Mononuclear cell (primary cell): ENCODE measurements around the gene HDGFL2. TPM values are rescaled to one million over a fixed set of nuclear protein-coding genes. Genes with fewer than 3 reads are reported as not detected.

ENCODE experiments used
- H3K27me3 ChIP-seq: 2 replicates; pipeline ENCODE4 v1.6.0; 2011; ENCODE audit warnings: low read length, control low read depth; ENCODE audit not compliant: insufficient read depth
- H3K4me1 ChIP-seq: 2 replicates; pipeline ENCODE4 v1.5.1; 2011; ENCODE audit warnings: mild to moderate bottlenecking, low read length, control low read depth; ENCODE audit not compliant: insufficient read depth
- H3K4me3 ChIP-seq: 2 replicates; pipeline ENCODE4 v1.5.1; 2011; ENCODE audit warnings: mild to moderate bottlenecking, low read length, moderate library complexity
- H3K9me3 ChIP-seq: 2 replicates; pipeline ENCODE4 v1.5.1; 2011; ENCODE audit warnings: low read depth, mild to moderate bottlenecking, control low read depth, low read length
- total RNA-seq: library from RNA; depleted of rRNA; stranded (reverse); fragments of >200 nt; gene quantifications from one replicate; pipeline ENCODE4 v1.2.3, GENCODE V29; 2012

The HDGFL2 gene
- total RNA-seq, 1 donor = 13.2 TPM

DNA sequence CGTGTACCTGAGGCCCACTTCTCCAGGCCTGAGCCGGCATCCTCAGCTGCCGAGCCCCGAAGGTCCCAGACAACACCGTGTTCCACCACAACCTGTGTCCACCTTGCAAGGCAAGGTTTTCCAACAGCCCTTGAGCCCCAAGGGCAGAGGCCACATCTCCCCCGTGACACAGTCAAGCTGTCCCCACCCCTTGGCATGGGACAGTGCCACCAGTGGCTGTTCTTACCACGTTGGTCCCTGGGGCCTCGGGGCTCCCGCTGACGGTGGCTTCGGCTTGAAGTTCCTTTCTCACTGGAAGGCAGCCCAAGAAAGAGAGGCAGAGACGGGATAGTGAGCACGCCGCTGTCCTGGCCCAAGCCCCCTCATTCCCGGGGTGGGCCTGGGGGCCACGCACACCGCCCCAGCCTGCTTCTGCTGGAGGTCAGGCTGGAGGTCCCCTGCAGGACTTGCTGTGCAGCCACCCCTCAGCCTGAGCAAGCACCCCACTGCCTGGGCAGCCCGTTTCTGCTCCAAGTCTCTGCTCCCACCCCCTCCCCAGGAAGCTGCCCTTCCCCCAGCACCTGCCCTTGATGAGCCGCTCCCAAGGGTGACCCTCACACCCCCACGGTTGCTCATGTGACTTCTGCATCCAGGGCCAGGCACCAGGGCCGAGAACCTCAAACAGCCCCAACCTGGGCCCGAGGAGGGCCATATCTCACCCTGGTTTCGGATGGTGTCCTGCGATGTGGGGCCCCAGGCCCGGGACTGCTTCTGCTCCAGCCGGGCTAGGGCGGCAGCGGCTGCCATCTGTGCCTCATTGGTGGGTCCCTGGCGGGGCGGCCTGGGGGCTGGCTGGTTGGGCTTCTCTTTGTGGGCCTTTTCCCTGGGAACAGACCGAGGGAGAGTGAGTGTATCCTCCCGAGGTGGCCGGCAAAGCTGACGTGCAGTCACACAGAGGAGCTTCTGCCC, 18.6 kb upstream of the HDGFL2 start:
- Histone ChIP-seq H3K27me3 (no peaks in the 10 kb centered on the region), H3K4me1 (peaks cover 19% of the 10 kb centered on the region), H3K4me3 (no peak overlapping the region), H3K9me3 (no peaks in the 10 kb centered on the region)

DNA sequence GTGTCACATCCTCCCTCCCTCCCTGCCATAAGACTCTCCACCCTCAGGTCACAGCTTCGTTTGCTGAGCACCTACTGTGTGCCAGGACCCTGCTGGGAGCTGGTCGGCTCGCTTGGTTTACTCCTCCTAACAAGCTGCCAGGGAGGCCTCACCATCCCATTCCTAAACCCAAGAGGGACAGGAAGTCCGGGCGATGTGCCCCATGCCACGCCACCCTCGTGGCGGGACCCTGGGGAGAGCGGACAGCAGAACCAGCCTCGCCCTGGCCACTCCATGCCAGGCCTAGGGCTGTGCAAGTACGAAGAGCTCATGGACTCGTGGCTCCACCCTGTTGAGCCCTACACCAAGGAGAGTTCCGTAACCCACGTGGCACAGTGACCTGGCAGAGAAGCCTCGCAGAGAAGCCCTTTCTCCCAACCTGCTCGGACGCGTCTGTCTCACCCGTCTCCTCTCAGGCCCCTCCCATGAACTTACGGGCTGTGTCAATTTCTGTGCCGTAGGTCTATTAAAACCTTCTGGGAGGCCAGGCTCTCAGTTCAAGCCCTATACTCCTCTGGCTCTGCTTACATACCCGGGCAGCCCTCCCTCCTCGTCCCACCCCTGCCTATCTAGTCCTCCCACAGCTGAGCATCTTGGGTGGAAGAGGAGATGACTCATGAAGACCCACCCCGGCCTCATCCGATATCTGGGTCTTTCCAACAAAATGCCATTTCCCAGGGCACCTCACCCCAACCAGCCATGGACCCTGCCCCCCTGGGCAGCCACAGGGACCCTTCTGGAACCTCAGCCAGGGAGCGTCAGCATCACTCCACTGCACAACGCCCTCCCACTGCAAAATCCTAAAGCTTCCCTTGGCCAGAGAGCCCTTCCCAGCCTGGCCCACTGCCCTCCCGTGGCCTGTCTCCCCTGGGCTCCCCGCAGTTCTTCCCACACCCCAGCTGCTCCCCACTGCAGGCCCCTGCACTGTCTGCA, 17.1 kb upstream of the HDGFL2 start:
- Histone ChIP-seq H3K9me3 (no peaks in the 10 kb centered on the region), H3K4me3 (no peak overlapping the region), H3K4me1 (peaks cover 19% of the 10 kb centered on the region), H3K27me3 (no peaks in the 10 kb centered on the region)

DNA sequence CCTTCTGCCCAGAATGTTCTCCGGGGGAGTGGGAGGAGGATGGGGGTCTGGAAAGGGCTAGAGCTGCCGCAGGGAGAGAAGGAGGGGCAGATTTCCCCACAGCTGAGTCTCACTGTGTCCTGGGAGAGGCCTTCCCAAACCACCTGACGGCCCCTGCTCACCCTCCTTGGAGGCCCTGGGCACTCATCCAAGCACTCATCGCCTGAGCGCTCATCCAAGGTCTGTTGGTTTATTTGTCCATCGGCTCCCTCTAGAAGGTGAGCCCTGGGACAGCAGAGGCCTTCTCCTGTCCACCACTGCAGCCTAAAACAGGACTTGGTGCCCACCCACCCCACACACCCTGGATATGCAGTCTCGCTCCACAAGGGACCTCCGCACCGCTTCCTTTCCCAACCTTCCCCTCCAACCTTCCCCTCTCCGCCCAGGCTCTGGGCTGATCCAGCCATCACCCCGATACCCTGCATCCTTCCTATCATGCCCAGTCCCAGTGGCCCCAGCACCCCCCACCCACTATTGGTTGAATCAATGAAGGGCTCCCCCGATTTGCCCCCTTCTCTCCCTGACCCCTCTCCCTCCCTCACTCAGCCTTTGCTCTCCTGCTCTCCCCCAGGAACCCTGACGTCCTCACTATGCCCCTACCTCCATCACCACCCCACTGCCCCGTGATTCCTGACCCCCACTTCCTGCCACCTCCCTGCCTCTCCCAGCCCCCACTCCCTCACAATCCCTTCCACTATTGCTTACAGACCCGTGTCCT, 16.2 kb upstream of the HDGFL2 start:
- Histone ChIP-seq H3K27me3 (no peaks in the 10 kb centered on the region), H3K4me1 (peaks cover 19% of the 10 kb centered on the region), H3K4me3 (no peak overlapping the region), H3K9me3 (no peaks in the 10 kb centered on the region)

DNA sequence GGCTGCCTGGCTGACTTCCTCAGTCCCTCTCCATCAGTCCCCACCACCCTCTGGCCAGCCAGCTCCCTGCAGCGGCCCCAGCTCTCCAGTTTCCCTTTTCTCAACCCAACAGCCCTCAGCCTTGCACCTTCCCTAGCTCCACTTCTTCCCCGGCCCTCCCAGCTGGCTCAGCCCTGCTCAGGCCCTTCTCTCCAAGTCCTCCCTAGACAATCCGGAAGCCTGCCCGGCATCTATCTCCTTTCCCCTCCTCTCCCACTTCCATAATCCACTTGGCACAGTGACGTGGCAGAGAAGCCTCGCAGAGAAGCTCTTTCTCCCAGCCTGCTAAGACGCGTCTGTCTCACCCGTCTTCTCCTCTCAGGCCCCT, 15.6 kb upstream of the HDGFL2 start:
- H3K4me1 ChIP-seq = peaks cover 19% of the 10 kb centered on the region
- peak overlapping the region; percentile 42 for H3K4me3 ChIP-seq

DNA sequence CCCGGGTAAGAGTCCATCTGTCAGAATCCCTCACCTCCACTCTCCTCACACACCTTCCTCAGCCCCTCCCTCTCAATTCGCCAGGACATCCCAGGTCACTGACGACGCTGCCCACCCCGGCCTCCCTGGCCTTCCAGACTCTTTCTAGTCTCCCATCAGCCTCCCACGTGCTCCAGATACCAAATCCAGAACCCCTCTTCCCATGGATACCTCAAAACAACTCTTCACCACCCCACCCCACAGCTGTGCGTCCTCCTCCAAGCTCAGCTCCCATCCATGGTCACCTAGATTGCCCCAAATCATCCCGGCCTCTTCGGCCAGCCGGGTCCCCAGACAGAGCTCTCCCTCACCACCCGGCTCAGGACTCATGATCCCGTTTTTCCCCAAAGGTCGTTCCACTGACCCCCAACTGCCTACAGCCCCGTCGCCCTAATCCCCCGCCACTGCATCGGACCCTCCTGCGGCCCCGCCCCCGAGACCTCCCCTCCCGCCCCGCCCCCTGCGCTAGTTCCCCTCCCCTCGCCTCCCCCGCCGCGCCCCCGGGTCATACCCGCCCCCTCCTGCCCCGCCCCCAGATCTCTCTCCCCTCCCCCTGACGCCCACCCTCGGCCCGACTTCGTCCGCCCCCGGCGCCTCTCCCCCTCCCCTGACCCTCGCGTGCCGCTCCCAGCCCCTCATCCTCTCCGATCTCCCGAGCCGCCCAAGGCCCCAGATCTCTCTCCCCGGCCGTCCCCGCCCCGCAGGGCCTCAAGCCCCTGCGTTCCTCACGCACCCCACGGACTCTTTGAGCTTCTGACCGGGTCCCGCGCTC, 15.0 kb upstream of the HDGFL2 start:
- H3K27me3 ChIP-seq = no peaks in the 10 kb centered on the region
- H3K9me3 ChIP-seq = no peaks in the 10 kb centered on the region
- peak overlapping the region; percentile 45 for H3K4me3 ChIP-seq
- H3K4me1 ChIP-seq = peaks cover 19% of the 10 kb centered on the region

More for the DNA sequence above, 15.6 kb upstream of the HDGFL2 start:
- no peaks in the 10 kb centered on the region for H3K27me3 ChIP-seq
- H3K9me3 ChIP-seq = no peaks in the 10 kb centered on the region

DNA sequence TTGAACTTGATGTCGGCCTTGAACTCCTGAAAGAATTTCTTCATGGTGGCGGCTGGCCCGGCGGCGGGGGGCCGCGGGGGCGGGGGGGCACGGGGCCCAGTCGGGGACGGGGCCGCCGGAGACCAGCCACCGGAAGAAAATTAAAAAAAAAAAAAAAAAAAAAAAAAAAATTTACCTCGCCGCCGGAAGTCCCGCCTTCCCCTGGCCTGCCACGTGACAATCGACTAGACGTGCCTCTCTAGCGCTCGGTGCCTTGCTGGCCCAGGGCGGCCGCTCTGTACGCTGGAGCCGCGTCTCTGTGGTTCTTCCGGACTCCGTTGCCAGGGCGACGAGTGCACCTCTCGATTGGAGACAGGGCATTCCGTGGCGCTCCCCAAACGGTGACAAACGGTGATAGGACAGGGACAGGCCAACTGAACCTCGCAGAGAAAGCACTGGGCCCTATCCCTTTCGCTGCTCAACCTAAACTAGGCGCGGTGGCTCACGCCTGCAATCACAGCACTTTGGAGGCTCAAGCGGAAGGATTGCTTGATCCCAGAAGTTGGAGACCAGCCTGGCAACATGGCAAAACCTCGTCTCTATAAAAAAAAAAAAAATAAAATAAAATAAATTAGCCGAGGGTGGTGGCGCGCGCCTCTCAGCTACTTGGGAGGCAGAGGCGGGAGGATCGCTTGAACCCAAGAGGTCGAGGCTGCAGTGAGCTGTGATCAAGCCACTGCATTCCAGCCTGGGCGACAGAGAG, 14.3 kb upstream of the HDGFL2 start, which contains the start of gene UBXN6:
TSS of gene UBXN6 (minus strand) at position 141 of the 742 bp plus-strand sequence. CDS start at position 44, 97 bp downstream.
- Histone ChIP-seq H3K9me3 (no peaks in the 10 kb centered on the region), H3K4me1 (peaks cover 19% of the 10 kb centered on the region), H3K27me3 (no peaks in the 10 kb centered on the region), H3K4me3 (peak within 1 kb of the TSS; percentile 45)

DNA sequence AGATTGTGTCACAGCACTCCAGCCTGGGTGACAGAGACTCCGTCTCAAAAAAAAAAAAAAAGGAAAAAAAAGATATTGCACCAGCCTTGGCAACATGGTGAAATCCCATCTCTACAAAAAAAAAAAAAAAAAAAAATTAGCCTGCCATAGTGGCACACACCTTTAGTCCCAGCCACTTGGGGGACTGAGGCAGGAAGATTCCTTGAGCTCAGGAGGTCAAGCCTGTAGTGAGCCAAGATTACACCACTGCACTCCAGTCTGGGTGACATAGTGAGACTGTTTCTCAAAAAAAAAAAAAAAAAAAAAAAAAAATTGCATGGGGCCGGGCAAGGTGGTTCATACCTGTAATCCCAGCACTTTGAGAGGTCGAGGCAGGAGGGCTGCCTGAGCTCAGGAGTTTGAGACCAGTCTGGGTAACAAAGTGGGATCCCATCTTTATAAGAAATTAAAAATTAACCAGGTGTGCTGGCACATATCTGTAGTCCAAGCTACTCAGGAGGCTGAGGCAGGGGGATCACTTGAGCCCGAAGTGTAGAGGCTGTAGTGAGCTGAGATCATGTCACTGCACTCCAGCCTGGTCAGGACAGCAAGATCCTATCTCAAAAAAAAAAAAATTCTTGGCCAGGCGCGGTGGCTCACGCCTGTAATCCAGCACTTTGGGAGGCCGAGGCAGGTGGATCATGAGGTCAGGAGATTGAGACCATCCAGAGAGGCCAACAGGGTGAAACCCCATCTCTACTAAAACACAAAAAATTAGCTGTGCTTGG, 7.1 kb upstream of the HDGFL2 start:
- Histone ChIP-seq H3K4me1 (no peaks in the 10 kb centered on the region), H3K9me3 (no peaks in the 10 kb centered on the region), H3K27me3 (no peaks in the 10 kb centered on the region), H3K4me3 (no peak overlapping the region)

DNA sequence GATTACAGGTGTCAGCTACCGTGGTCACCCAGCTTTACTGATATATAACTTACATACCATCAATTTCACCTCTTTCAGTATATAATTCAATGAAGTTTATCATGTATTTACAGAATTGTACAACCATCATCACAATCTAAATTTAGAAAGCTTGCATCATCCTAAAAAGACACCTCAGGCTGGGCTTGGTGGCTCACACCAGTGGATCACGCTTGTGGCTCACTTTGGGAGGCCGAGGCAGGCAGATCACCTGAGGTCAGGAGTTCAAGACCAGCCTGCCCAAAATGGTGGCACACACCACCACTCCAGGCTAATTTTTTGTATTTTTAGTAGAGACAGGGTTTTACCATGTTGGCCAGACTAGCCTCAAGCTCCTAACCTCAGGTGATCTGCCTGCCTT, 4.3 kb upstream of the HDGFL2 start:
- H3K9me3 ChIP-seq = no peaks in the 10 kb centered on the region
- H3K4me1 ChIP-seq = peaks cover 12% of the 10 kb centered on the region
- no peak overlapping the region for H3K4me3 ChIP-seq
- no peaks in the 10 kb centered on the region for H3K27me3 ChIP-seq

DNA sequence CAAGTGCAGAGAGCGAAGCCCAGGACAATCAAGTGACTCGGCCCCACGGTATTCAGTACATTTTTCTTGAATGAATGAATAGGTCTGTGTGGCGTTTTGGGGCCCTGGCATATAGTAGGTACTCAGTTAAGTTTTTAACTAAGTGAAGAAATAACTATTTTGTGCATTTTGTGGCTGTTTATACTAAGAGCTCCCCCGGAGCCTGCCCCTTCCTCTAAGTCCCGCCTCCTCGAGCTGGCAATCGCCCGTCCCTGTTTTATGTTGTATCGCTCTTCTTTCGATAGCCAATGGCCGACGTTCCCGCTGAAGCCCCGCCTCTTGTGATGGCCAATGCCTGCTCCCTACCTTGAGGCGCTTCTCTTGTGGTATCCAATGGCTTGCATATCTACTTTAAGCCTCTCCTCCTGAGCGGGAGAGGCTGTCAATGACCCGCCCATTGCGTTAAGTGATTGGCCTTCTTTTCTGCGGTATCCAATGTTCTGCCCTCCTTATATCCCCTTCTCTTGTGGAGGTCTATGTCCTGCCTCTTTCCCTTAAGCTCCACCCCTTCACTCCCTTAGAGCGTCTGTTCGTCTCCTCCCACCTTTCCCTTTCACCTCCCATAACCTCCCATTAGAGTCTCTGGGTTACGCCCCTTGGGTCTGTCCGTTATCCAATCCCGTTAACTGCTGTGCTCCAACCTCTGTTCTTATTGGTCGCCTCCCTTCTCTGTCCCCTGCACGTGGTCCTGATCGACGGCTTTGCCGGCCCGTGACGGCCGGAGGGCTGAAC, 509 bp upstream of the HDGFL2 start:
- Histone ChIP-seq H3K4me1 (peaks cover 28% of the 10 kb centered on the region), H3K4me3 (peak overlapping the region; percentile 55), H3K27me3 (no peaks in the 10 kb centered on the region), H3K9me3 (no peaks in the 10 kb centered on the region)

DNA sequence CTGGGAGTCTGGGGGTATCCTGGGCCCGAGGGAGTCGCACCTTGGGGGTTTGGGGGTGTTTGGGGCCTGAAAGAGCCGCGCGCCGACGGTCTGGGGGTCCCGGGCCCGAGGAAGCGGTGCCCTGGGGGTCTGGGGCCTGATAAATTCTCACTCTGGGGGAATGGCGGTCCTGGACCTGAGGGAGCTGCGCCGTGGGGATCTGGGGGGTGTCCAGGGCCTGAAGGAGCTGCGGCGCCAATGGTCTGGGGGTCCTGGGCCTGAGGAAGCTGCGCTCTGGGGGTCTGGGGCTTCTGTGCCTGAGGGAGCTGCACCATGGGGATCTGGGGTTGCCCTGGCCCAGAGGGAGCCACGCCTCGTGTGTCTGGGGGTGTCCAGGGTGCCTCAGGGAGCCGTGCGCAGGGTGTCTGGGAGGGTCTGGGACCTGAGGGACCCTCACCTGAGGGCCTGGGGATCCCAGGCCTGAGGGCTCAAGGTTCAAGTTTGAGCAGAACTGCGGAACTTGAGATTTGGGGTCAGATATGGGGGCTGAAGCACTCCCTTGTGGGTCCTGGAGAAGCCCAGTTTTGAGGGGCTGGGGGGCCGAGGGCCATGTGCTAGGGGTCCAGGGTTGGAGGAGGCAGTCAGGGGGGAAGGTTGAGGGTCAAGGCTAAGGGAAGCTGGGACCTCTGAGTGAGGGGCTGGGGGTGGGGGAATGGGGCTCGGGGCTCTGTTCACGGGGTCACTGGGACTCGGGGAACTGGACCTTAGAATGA, 1.1 kb downstream of the HDGFL2 start:
- peaks cover 28% of the 10 kb centered on the region for H3K4me1 ChIP-seq
- no peaks in the 10 kb centered on the region for H3K27me3 ChIP-seq
- peak overlapping the region; percentile 46 for H3K4me3 ChIP-seq
- no peaks in the 10 kb centered on the region for H3K9me3 ChIP-seq

DNA sequence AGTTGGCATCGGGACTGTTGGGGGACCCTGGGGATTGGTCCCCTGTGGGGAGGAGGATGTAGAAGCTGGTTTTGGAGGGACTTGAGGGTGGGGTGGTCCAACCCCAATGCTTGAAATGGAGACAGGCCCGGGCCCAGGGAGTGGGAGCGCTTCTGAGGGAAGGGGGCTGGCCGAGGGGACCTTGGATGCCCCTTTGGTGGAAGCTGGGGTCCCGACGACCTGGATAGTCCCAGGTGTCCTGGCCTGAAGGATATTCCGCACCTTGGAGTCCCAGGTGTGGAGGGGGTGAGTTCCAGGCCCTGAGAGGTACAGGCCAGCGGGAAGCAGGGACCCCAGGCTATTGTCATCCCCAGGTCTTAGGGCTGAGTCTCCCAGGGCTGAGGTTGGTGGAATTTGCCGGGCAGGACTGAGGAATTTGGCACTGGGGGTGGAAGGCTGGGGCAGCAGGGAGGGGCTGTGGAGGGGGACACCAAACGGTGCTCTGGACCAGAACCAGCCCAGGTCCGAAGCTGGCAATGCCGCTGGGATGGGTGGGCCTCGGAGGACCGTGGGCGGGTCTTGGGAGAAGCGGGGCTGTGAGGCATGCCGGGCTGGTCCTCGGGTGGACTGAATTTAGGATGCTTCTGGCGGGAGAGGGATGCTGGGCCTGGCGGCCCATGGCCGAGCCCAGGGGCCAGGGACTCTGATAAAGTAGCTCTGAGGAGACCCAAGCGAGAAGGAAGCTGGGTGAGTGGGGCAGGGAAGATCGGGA, 1.8 kb downstream of the HDGFL2 start:
- Histone ChIP-seq H3K27me3 (no peaks in the 10 kb centered on the region), H3K9me3 (no peaks in the 10 kb centered on the region), H3K4me1 (peaks cover 28% of the 10 kb centered on the region), H3K4me3 (no peak overlapping the region)
